Raji (cell line): ENCODE measurements around the gene RPS6KB2.

Experiments
- POLR2A ChIP-seq: IDR thresholded peaks from 2 replicates; pipeline ENCODE4 v1.6.1; 2011; ENCODE audit warnings: low read depth, low read length, control low read depth; ENCODE audit not compliant: insufficient read depth

The RPS6KB2 gene

DNA sequence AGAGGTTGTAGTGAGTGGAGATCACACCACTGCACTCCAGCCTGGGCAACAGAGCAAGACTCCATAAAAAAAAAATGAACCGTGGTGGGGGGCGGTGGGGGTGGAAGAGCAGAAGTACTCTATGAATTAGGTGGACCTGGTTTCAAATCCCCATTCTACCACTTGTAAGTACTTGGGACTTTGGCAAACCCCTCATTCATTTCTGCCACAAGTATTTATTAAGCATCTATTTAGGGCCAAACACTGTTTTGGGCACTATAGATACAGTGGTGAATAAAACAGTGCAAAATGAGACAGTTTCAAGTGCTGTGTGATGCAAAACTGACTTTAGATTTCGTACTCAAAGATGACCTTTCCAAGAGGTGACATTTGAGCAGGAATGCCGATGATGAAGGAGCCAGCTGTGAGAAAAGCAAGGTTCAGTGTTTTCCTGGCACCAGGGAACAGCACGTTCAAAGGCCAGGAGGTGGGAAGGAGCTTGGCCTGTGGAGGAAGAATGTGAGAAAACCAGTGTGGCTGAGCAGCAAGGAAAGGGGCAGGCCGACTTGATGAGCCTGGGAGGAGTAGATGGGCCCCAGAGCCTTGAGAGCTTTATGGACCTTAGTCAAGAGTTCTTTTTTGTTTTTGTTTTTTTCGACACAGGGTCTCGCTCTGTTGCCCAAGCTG is 42.2 kb downstream of the RPS6KB2 start:
- no peak for TF ChIP-seq POLR2A

DNA sequence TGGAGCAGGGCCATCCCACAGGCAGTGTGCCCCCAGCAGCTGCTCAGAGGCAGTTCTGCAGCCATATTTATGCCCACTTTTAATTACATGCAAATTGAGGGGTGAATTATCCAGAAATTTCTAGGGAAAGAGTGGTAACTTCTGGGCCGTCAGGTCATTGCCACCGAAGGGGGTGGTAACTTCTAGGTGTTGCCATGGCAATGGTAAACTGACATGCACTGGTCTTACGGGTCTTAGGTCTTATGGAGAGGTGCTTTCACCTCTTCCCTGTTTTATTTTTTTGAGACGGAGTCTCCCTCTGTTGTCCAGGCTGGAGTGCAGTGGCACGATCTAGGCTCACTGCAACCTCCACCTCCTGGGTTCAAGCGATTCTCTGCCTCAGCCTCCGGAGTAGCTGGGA is 44.6 kb downstream of the RPS6KB2 start:
- TF ChIP-seq POLR2A, result no peak

DNA sequence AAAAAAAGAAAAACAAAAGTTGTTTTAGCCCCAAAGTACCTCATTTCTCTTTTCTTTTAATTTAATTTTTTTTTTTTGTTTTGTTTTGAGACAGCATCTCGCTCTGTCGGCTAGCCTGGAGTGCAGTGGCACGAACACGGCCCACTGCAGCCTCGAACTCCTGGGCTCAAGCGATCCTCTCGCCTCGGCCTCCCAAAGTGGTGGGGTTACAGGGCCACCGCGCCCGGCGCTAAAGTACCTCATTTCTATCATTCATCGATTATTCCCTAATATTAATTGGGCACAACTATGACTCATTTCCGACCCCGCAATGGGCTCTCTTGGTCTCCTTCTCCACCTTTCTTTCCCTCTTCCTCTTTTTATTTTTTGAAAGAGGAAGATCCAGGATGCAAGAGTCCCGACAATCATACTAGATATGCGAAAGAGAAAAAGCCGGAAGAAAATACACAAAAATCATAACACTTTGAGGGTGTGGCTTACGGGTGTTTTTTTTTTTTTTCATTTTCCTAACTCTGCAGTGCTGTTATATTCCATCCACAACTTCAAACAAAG is 54.1 kb downstream of the RPS6KB2 start:
- no peak for TF ChIP-seq POLR2A

DNA sequence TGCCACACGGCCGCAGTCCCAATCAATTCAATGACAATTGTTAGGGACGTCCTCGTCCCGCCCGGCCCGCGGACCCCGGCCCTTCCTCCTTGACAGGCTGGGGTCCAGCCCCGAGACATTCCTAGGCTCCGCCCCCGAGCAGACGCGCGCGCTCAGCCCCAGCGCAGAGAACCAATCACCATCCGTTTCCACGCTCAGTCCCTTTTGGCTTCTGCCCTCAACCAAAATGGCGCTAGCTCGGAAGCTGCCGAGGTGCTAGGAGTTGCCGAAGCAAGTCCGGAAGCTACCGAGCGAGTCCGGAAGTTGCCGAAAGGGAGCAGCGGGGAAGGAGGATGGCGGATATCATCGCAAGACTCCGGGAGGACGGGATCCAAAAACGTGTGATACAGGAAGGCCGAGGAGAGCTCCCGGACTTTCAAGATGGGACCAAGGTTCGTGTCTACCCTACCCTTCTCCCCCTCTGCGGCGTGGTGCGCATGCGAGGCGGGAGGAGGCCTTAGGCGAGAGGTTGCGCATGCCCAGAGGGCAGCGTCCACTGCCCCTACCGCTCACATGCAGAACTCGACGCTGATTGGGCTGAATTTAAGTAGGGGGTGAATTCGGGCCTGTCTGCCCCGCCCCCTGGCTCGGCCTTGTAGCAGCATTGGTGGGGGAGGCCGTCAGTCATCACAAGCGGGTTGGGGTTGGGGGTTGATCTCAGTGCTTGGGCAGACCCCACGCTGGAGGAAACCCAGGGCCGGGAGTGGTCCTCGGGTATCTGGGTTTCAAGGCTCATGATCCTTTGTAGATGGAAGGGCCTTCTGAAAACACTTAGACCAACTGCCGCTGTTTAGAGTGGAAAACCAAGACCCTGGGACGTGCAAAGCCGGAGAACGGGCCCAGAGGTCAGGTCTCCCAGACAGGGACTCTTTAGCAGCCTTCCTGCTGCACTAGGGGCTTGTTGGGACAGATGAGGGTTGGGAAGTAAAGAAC is 54.8 kb downstream of the RPS6KB2 start, which contains the start of gene AIP:
AIP (plus strand) TSS at position 200 of the 972 bp plus-strand sequence; CDS start at position 333, 133 bp downstream.
- TF ChIP-seq POLR2A, result peak; percentile 68

DNA sequence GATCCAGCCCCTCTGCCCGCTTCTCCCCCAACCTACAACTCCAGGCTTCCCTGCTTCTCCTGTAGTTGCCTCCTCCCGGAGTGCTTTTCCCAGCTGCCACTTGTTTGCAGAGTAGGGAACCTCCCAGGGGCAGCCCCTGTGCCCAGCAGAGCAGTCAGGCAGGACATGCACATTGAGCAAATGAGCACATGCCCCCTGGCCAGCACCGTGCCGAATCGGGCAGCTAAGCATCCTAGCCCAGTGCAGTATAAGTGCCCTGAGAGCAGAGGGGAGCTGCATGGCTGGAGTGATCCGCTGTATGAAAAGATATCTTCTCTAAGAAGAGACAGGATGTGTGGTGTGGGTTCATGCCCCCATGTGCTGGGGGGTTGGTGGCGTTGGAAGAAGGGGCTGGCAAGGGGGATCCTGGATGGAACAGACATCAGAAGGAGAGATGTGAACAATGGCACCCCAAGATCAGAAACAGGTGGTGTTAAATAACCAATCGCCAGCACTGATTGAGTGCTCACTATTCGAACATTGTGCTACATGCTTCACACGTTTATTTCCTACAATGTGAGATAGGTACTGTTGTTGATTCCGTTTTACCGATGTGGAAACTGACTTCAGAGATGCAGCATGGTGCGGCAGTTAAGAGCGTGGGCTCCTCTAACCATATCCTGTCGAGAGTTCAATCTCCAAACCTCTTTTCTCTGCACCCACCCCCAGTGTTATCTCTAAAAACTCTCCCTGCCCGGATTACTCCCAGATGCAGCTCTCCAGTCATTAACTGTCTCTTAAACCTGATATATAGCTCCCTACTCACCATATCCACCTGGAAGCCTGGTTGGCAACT is 55.8 kb downstream of the RPS6KB2 start:
- peak; percentile 53 for TF ChIP-seq POLR2A

DNA sequence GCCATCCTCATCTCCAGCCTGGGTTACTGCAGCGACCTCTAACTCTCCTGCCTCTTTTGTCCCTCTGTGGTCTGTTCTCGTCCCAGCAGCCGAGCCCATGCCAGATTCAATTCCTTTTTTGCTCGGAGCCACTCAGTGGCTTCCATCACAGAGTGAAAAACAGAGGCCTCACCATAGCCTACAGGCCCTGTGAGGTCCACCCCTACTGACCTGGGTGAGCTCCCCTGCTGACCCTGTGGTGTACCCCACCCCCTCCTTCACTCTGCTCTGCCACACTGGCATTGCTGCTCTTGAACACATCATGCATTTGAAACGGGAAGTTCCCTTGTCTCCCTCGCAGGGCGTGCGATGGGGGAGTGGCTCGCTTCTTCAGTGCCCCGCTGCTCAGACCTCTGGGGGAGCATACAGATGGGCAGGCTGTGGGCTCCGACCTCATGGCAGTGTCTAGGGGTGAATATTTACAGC is 56.6 kb downstream of the RPS6KB2 start:
- TF ChIP-seq POLR2A, result peak; percentile 89
